Ovary (tissue), 3 donors: ENCODE measurements around the gene TRIM46.
A peak's percentile ranks its signal among the peaks of the same experiment; 100 is the strongest.

ENCODE experiments used
- POLR2A ChIP-seq: fragments of 450-650 bp; IDR thresholded peaks from one replicate; pipeline ENCODE4 v1.6.1; 2017; ENCODE audit warnings: antibody characterized with exemption, mild to moderate bottlenecking, moderate library complexity
- TF ChIP-seq, protein P1 (sequence below), 3 donors: fragments of 450-650 bp in 2 of 3; fragments of 200-600 bp in 1 of 3; IDR thresholded peaks; one replicate each; pipeline versions ENCODE4 v1.5.1 to v1.8.0; 2016 to 2022; ENCODE audit warnings: antibody characterized with exemption in 3 of 3, mild to moderate bottlenecking in 1 of 3
- donor health status: DM: no; HTN: no; CAD: no.

DNA sequence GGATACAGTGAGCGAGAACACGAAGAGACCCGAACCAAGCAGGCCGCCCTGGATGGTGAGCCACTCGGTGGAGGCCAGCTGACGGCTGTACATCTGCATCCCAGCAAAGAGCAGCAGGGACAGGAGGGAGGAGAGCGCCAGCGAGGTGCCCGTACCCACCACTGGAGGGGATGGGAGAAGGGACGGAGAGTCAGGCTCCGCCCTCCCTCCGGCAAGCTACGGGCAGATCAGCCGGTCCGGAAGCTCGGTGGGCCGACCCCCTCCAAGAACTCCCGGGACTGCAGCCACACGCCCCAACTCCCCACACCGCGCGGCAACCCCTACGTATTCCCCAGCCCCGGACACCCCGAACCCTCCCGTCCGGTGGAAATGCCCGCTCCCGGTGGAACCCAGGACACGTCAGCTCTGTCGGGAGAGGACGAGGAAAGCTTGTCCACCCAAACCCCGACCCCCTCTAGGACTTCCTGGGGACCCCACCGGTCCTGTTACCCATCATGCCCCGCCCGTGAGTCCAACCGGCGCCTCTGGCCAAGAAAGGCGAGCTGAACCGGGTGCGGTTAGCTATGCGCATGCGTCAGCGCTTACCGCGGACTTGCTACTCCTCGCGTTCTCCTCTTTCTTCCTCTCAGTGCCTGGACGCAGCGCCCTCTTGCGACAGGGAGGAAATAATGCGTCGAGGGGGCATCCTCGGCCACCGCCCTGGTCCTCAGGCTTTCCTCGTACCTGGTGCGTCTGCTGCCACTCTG, 744 bp upstream of the TRIM46 start, which contains the start of gene KRTCAP2:
- TF ChIP-seq, protein P1, sequence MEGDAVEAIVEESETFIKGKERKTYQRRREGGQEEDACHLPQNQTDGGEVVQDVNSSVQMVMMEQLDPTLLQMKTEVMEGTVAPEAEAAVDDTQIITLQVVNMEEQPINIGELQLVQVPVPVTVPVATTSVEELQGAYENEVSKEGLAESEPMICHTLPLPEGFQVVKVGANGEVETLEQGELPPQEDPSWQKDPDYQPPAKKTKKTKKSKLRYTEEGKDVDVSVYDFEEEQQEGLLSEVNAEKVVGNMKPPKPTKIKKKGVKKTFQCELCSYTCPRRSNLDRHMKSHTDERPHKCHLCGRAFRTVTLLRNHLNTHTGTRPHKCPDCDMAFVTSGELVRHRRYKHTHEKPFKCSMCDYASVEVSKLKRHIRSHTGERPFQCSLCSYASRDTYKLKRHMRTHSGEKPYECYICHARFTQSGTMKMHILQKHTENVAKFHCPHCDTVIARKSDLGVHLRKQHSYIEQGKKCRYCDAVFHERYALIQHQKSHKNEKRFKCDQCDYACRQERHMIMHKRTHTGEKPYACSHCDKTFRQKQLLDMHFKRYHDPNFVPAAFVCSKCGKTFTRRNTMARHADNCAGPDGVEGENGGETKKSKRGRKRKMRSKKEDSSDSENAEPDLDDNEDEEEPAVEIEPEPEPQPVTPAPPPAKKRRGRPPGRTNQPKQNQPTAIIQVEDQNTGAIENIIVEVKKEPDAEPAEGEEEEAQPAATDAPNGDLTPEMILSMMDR (IDR thresholded peaks at IDR 0.05): peak; percentile 92 to 98 (median 96)
- TF ChIP-seq POLR2A: peak; percentile 72
